ENCODE measurements around the gene ZNF800.

The ZNF800 gene

GRCh38 chr7:127390817-127391590 lies 1.5 kb downstream of the ZNF800 start:
- no peak for DNase-seq (ENCODE audit: low read depth)
- peak overlapping the region; percentile 83 for H3K4me3 ChIP-seq (ENCODE audit: control insufficient read depth, low read depth, low read length)
- TF ChIP-seq, protein P1, sequence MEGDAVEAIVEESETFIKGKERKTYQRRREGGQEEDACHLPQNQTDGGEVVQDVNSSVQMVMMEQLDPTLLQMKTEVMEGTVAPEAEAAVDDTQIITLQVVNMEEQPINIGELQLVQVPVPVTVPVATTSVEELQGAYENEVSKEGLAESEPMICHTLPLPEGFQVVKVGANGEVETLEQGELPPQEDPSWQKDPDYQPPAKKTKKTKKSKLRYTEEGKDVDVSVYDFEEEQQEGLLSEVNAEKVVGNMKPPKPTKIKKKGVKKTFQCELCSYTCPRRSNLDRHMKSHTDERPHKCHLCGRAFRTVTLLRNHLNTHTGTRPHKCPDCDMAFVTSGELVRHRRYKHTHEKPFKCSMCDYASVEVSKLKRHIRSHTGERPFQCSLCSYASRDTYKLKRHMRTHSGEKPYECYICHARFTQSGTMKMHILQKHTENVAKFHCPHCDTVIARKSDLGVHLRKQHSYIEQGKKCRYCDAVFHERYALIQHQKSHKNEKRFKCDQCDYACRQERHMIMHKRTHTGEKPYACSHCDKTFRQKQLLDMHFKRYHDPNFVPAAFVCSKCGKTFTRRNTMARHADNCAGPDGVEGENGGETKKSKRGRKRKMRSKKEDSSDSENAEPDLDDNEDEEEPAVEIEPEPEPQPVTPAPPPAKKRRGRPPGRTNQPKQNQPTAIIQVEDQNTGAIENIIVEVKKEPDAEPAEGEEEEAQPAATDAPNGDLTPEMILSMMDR (conservative IDR thresholded peaks at IDR 0.05; ENCODE audit: control insufficient read depth, insufficient read depth, low read depth, low read length): no peak

DNA sequence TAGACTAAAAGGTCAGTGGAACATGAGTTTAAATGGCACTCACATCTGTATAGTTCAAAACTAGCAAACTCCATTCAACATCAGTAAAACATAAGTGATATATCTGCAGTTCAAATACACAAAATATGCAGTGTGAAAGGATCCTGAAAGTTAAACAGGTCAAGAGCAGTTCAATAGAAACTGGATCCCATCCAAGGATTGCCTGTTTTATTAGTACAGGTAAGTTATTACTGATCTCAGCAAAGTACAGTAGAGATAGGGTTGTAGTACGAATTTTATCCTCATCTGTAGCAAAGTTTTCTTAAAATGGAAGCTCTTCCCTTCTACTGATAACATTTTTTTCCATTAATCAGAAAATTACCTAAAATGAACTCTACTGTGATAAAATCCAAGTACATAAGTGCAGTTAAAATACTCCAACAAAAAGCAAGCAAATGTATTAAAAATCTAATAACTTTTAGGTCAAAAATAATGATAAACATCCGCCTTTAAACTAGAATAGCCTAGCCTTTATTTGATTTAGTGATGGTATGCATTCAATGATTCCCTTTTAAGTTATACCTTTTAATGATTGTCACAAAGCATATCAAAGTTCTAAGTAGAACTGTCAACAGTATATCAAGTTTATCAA lies 2.2 kb downstream of the ZNF800 start:
- no peak for DNase-seq (ENCODE audit: low read depth)
- H3K4me3 ChIP-seq (ENCODE audit: control insufficient read depth, low read depth, low read length): no peak overlapping the region
- TF ChIP-seq, protein P1 (conservative IDR thresholded peaks at IDR 0.05; ENCODE audit: control insufficient read depth, insufficient read depth, low read depth, low read length): no peak

- TF ChIP-seq, protein P1 (conservative IDR thresholded peaks at IDR 0.05; ENCODE audit: control insufficient read depth, insufficient read depth, low read depth, low read length): no peak
- H3K4me3 ChIP-seq (ENCODE audit: control insufficient read depth, low read depth, low read length): no peak overlapping the region
- DNase-seq (ENCODE audit: low read depth): no peak
Observed at GRCh38 chr7:127389321-127389720, 3.2 kb downstream of the ZNF800 start.

DNA sequence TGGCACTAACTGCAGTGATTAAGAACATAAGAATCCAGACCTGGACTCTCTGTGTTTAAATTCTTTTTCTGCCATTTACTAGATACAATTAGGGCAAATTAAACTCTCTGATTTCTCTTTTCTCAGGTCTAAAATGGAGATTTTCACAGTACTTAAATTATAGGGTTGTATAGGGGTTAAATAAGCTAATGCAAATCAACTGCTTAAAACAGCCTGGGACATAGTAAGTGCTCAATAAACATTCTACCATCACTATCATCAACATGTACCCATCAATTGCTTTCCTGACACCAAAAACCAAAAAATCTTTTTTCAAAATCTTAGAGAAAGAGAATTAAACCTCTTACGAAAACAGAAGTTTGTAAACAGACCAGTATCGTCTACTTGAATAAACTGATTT lies 4.5 kb downstream of the ZNF800 start:
- peak; percentile 9 for DNase-seq (ENCODE audit: low read depth)
- TF ChIP-seq, protein P1 (conservative IDR thresholded peaks at IDR 0.05; ENCODE audit: control insufficient read depth, insufficient read depth, low read depth, low read length): no peak
- H3K4me3 ChIP-seq (ENCODE audit: control insufficient read depth, low read depth, low read length): no peak overlapping the region

- TF ChIP-seq, protein P1 (conservative IDR thresholded peaks at IDR 0.05; ENCODE audit: control insufficient read depth, insufficient read depth, low read depth, low read length): no peak
- H3K4me3 ChIP-seq (ENCODE audit: control insufficient read depth, low read depth, low read length): no peak overlapping the region
- peak; percentile 48 for DNase-seq (ENCODE audit: low read depth)
Observed at GRCh38 chr7:127383123-127383835, 9.2 kb downstream of the ZNF800 start.

DNA sequence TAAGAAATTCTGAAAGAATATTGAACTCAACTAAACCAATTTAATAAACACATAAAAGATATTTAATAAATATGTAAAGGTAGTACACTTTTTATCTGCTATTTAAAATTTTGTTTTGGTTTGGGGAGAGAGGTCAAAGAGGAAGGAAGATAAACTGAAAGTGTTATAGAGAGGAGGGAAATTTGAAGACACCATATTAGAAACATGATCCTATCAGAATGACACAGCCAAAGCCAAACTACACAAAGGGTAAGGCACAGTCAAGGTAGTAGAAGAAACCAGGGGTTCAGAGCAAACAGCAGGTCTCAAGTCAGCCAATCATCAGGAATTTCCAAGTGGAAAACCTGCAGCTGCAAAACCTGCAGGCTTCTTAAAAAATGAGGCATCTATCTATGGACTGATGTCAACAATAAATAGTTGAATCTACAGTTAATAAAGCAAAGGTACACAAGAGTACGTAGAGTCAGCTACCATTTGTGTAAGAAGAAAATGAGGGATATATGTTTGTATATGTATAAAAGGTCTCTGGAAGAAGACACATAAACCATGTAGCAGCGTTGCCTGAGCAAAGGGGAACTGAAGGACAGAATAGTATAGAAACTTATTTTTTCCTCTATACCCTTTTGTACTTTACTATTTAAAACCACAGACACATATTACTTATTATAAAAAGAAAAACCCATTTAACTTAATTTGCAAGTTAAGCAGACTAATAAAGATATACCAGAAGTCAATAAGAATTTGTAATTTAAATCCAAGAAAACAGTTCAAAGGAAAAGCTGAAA lies 10.0 kb downstream of the ZNF800 start:
- TF ChIP-seq, protein P1 (conservative IDR thresholded peaks at IDR 0.05; ENCODE audit: control insufficient read depth, insufficient read depth, low read depth, low read length): no peak
- H3K4me3 ChIP-seq (ENCODE audit: control insufficient read depth, low read depth, low read length): no peak overlapping the region
- DNase-seq (ENCODE audit: low read depth): no peak

Data from fibroblast of mammary gland (primary cell).